ENCODE results near the gene RPL6. TPM values are rescaled to one million over a fixed set of nuclear protein-coding genes. Genes with fewer than 3 reads are reported as not detected.
A peak's percentile ranks its signal among the peaks of the same experiment; 100 is the strongest.
"Not testable (repeated sequence)": the region's sequence is repeated elsewhere in the genome, so short reads cannot be mapped to it uniquely, and the experiment has no call there.

Gene RPL6
- total RNA-seq = 1,640 and 1,680 TPM in 2 replicates

GRCh38 chr12:112409064-112409905 lies at the start of gene RPL6:
RPL6 (minus strand) TSS chr12:112409605; CDS start chr12:112408656, 949 bp downstream.
- intact Hi-C loops (cut with micrococcal nuclease) = loop anchor here (1.0 to 5.0 kb wide), 4 partner anchors 9 to 567 kb away; partner anchors contain the start of genes ERP29, HECTD4, MAPKAPK5 and PTPN11
- peaks cover 50% of the 10 kb centered on the region for H3K36me3 Mint-ChIP-seq (ENCODE audit: low read depth)
- peak; percentile 77 for DNase-seq (ENCODE audit: low spot score)

DNA sequence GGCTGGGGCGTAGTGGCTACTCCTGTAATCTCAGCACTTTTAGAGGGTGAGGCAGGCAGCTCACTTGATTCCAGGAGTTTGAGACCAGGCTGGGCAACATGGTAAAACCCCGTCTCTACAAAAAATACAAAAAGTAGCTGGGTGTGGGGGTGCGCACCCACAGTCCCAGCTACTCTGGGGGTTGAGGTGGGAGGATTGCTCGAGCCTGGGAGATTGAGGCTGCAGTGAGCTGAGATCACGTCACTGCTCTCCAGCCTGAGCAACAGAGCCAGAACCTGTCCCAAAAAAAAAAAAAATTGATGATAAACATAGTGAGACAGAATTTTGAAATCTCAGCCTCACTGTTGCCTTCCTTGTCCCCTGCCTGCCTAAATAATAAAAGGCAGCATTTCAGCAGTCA lies 49.3 kb upstream of the RPL6 start:
- Mint-ChIP-seq H3K4me1 (ENCODE audit: low read depth) (peaks cover 3% of the 10 kb centered on the region), H3K36me3 (ENCODE audit: low read depth) (peaks cover 56% of the 10 kb centered on the region), H3K27ac (peak overlapping the region; percentile 50), H3K27me3 (ENCODE audit: low read depth) (no peaks in the 10 kb centered on the region), H3K4me3 (ENCODE audit: low read depth) (no peak overlapping the region), H3K9me3 (no peaks in the 10 kb centered on the region)
- no peak for DNase-seq (ENCODE audit: low spot score)
- intact Hi-C loops (cut with micrococcal nuclease) = no loop called here

More at GRCh38 chr12:112409064-112409905, at the start of gene RPL6:
- Mint-ChIP-seq H3K9me3 (no peaks in the 10 kb centered on the region), H3K27ac (peak within 1 kb of the TSS; percentile 100), H3K4me3 (ENCODE audit: low read depth) (peak within 1 kb of the TSS; percentile 99), H3K27me3 (ENCODE audit: low read depth) (no peaks in the 10 kb centered on the region), H3K4me1 (ENCODE audit: low read depth) (peaks cover 27% of the 10 kb centered on the region)

DNA sequence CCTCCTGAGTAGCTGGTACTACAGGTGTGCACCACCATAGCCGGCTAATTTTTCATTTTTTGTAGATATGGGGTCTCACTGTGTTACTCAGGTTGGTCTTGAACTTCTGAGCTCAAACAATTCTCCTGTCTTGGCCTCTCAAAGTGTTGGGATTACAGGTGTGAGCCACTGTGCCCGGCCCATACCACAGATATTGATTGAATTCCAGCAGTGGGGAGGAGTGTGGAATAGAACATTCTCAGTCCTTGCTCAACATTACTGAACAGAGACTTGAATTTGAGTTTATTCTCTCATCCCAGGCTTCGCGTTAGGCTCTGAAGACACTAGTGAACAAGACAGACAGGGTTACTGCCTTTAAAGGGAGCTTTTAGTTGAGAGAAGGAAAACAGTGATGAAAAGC lies 48.9 kb upstream of the RPL6 start:
- Mint-ChIP-seq H3K27ac (no peak overlapping the region), H3K27me3 (ENCODE audit: low read depth) (no peaks in the 10 kb centered on the region), H3K4me3 (ENCODE audit: low read depth) (no peak overlapping the region), H3K9me3 (no peaks in the 10 kb centered on the region), H3K4me1 (ENCODE audit: low read depth) (peaks cover 1% of the 10 kb centered on the region), H3K36me3 (ENCODE audit: low read depth) (peaks cover 55% of the 10 kb centered on the region)
- DNase-seq (ENCODE audit: low spot score) = no peak
- intact Hi-C loops (cut with micrococcal nuclease) = no loop called here

GRCh38 chr12:112457142-112457541 lies 47.7 kb upstream of the RPL6 start:
- H3K4me3 Mint-ChIP-seq (ENCODE audit: low read depth); intact Hi-C loops (cut with micrococcal nuclease); H3K4me1 Mint-ChIP-seq (ENCODE audit: low read depth); DNase-seq (ENCODE audit: low spot score); H3K27me3 Mint-ChIP-seq (ENCODE audit: low read depth); H3K9me3 Mint-ChIP-seq; H3K27ac Mint-ChIP-seq: not testable (repeated sequence)
- H3K36me3 Mint-ChIP-seq (ENCODE audit: low read depth) = peaks cover 60% of the 10 kb centered on the region

DNA sequence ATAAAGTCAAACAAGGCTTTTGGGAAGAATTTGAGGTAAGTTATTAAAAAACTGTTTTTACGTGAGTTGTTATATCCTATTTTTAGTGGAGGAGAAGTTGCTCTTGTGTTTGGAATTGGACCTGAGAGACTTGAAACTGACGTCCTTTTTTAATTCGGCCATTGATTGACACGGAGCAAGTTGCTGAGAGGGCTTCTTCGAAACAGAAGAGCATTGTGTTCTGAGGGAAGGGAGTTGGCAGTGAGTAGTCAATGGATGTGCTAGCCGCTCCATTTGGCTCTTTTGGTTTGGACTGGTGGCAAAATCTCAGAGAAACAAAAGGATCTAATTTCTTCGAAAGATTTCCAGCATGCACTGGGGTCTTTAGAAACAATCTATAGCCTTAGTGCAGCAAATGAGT lies 46.6 kb upstream of the RPL6 start:
- no peak overlapping the region for H3K27ac Mint-ChIP-seq
- DNase-seq (ENCODE audit: low spot score) = no peak
- H3K9me3 Mint-ChIP-seq = no peaks in the 10 kb centered on the region
- no peaks in the 10 kb centered on the region for H3K4me1 Mint-ChIP-seq (ENCODE audit: low read depth)
- H3K36me3 Mint-ChIP-seq (ENCODE audit: low read depth) = peaks cover 62% of the 10 kb centered on the region
- no peaks in the 10 kb centered on the region for H3K27me3 Mint-ChIP-seq (ENCODE audit: low read depth)
- intact Hi-C loops (cut with micrococcal nuclease) = no loop called here
- H3K4me3 Mint-ChIP-seq (ENCODE audit: low read depth) = no peak overlapping the region

GRCh38 chr12:112450725-112451124 lies 41.3 kb upstream of the RPL6 start:
- no peaks in the 10 kb centered on the region for H3K27me3 Mint-ChIP-seq (ENCODE audit: low read depth)
- H3K4me1 Mint-ChIP-seq (ENCODE audit: low read depth) = peaks cover 13% of the 10 kb centered on the region
- DNase-seq (ENCODE audit: low spot score) = no peak
- no peak overlapping the region for H3K27ac Mint-ChIP-seq
- intact Hi-C loops (cut with micrococcal nuclease) = no loop called here
- peaks cover 58% of the 10 kb centered on the region for H3K36me3 Mint-ChIP-seq (ENCODE audit: low read depth)
- H3K9me3 Mint-ChIP-seq = no peaks in the 10 kb centered on the region
- H3K4me3 Mint-ChIP-seq (ENCODE audit: low read depth) = no peak overlapping the region

GRCh38 chr12:112448165-112448564 lies 38.8 kb upstream of the RPL6 start:
- intact Hi-C loops (cut with micrococcal nuclease); DNase-seq (ENCODE audit: low spot score); H3K27me3 Mint-ChIP-seq (ENCODE audit: low read depth); H3K4me3 Mint-ChIP-seq (ENCODE audit: low read depth); H3K9me3 Mint-ChIP-seq: not testable (repeated sequence)
- peak overlapping the region; percentile 0 for H3K27ac Mint-ChIP-seq
- peaks cover 13% of the 10 kb centered on the region for H3K4me1 Mint-ChIP-seq (ENCODE audit: low read depth)
- H3K36me3 Mint-ChIP-seq (ENCODE audit: low read depth) = peaks cover 44% of the 10 kb centered on the region

GRCh38 chr12:112447106-112447505 lies 37.7 kb upstream of the RPL6 start:
- H3K4me3 Mint-ChIP-seq (ENCODE audit: low read depth) = no peak overlapping the region
- H3K9me3 Mint-ChIP-seq = no peaks in the 10 kb centered on the region
- intact Hi-C loops (cut with micrococcal nuclease) = no loop called here
- peaks cover 38% of the 10 kb centered on the region for H3K36me3 Mint-ChIP-seq (ENCODE audit: low read depth)
- H3K4me1 Mint-ChIP-seq (ENCODE audit: low read depth) = peaks cover 13% of the 10 kb centered on the region
- peak overlapping the region; percentile 5 for H3K27ac Mint-ChIP-seq
- DNase-seq (ENCODE audit: low spot score) = no peak
- no peaks in the 10 kb centered on the region for H3K27me3 Mint-ChIP-seq (ENCODE audit: low read depth)

DNA sequence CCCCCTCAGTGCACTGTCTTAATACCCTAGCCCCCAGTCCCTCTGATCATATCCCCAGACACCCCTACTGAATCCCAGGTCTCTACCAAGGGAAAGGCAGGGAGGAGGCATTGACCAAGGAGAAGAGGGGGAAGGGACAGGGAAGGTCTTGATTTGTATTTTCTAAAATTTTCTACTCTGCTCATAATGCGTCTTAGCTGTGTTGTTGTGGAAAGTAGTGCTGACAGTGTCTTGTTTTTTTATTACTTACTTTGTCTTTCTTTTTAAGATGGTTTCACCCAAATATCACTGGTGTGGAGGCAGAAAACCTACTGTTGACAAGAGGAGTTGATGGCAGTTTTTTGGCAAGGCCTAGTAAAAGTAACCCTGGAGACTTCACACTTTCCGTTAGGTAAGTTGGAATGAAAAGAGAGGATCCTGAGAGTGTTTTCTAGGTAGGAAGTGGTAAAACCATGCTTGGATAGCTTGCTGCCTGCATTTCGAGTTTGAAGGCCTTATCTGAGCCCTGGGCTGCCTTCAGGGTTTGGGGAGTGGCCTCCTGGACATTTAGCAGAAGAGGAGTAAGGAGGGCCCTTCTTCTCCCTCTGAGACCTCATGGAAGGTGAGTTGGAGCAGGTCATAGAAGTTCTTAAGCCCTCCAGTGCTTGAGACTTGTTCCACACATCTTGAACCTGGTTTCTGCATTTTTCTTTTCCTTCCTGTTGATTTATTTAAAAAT lies 36.8 kb upstream of the RPL6 start:
- Mint-ChIP-seq H3K36me3 (ENCODE audit: low read depth) (peaks cover 33% of the 10 kb centered on the region), H3K4me3 (ENCODE audit: low read depth) (no peak overlapping the region), H3K27me3 (ENCODE audit: low read depth) (no peaks in the 10 kb centered on the region), H3K9me3 (no peaks in the 10 kb centered on the region), H3K27ac (peak overlapping the region; percentile 57), H3K4me1 (ENCODE audit: low read depth) (peaks cover 13% of the 10 kb centered on the region)
- intact Hi-C loops (cut with micrococcal nuclease) = no loop called here
- DNase-seq (ENCODE audit: low spot score) = no peak

DNA sequence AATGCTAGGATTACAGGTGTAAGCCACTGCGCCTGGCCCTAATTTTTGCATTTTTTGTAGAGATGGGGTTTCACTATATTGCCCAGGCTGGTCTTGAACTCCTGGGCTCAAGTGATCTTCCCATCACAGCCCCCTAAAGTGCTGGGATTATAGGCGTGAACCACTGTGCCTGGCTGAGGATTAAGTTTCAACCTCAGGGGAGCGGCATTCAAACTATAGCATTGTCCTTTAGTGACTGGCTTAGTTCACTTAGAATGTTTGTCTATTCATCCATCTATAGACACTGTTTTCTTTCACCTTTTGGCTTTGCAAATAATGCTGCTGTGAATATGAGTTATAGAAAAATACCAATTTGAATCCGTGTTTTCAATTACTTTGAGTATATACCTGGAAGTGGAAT lies 34.5 kb upstream of the RPL6 start:
- no peak for DNase-seq (ENCODE audit: low spot score)
- intact Hi-C loops (cut with micrococcal nuclease) = no loop called here
- H3K9me3 Mint-ChIP-seq = no peaks in the 10 kb centered on the region
- H3K27me3 Mint-ChIP-seq (ENCODE audit: low read depth) = no peaks in the 10 kb centered on the region
- peaks cover 19% of the 10 kb centered on the region for H3K36me3 Mint-ChIP-seq (ENCODE audit: low read depth)
- H3K4me3 Mint-ChIP-seq (ENCODE audit: low read depth) = no peak overlapping the region
- peaks cover 13% of the 10 kb centered on the region for H3K4me1 Mint-ChIP-seq (ENCODE audit: low read depth)
- H3K27ac Mint-ChIP-seq = no peak overlapping the region

GRCh38 chr12:112440653-112441052 lies 31.2 kb upstream of the RPL6 start:
- intact Hi-C loops (cut with micrococcal nuclease) = not testable (repeated sequence)

GRCh38 chr12:112439769-112440168 lies 30.4 kb upstream of the RPL6 start:
- Mint-ChIP-seq H3K27ac (no peak overlapping the region), H3K4me1 (ENCODE audit: low read depth) (peaks cover 6% of the 10 kb centered on the region), H3K36me3 (ENCODE audit: low read depth) (no peaks in the 10 kb centered on the region), H3K27me3 (ENCODE audit: low read depth) (no peaks in the 10 kb centered on the region), H3K9me3 (no peaks in the 10 kb centered on the region), H3K4me3 (ENCODE audit: low read depth) (no peak overlapping the region)
- intact Hi-C loops (cut with micrococcal nuclease) = no loop called here
- no peak for DNase-seq (ENCODE audit: low spot score)

More at GRCh38 chr12:112440653-112441052, 31.2 kb upstream of the RPL6 start:
- DNase-seq (ENCODE audit: low spot score); H3K36me3 Mint-ChIP-seq (ENCODE audit: low read depth); H3K27me3 Mint-ChIP-seq (ENCODE audit: low read depth); H3K4me3 Mint-ChIP-seq (ENCODE audit: low read depth); H3K27ac Mint-ChIP-seq; H3K9me3 Mint-ChIP-seq; H3K4me1 Mint-ChIP-seq (ENCODE audit: low read depth): not testable (repeated sequence)

GRCh38 chr12:112438645-112439044 lies 29.2 kb upstream of the RPL6 start:
- H3K9me3 Mint-ChIP-seq; H3K27ac Mint-ChIP-seq; H3K4me1 Mint-ChIP-seq (ENCODE audit: low read depth); H3K36me3 Mint-ChIP-seq (ENCODE audit: low read depth); intact Hi-C loops (cut with micrococcal nuclease); H3K27me3 Mint-ChIP-seq (ENCODE audit: low read depth); H3K4me3 Mint-ChIP-seq (ENCODE audit: low read depth); DNase-seq (ENCODE audit: low spot score): not testable (repeated sequence)
